Dedifferentiated amniotic fluid mesenchymal stem cell (primary cell): ENCODE measurements around the gene SHLD2.
"Not testable (repeated sequence)": the region's sequence is repeated elsewhere in the genome, so short reads cannot be mapped to it uniquely, and the experiment has no call there.

ENCODE experiments used
- DNase-seq: peaks from one replicate; pipeline ENCODE4 v3.0.0-alpha.2; 2016; ENCODE audit errors: extremely low spot score

Gene SHLD2

GRCh38 chr10:87085537-87085936, 9.5 kb upstream of the SHLD2 start:
- no peak for DNase-seq

- DNase-seq = no peak
These were observed 5.3 kb upstream of the SHLD2 start for GRCh38 chr10:87089746-87090145.

GRCh38 chr10:87090779-87091178, 4.2 kb upstream of the SHLD2 start:
- DNase-seq = no peak

GRCh38 chr10:87092376-87092860, 2.6 kb upstream of the SHLD2 start:
- peak; percentile 55 for DNase-seq

- peak; percentile 19 for DNase-seq
These were observed 2.0 kb upstream of the SHLD2 start for GRCh38 chr10:87092861-87093631.

- no peak for DNase-seq
These were observed 1.2 kb upstream of the SHLD2 start for GRCh38 chr10:87093632-87094372.

GRCh38 chr10:87095236-87095945, 385 bp downstream of the SHLD2 start:
- DNase-seq = peak; percentile 86

GRCh38 chr10:87101996-87102395, 7.0 kb downstream of the SHLD2 start:
- DNase-seq = no peak

- DNase-seq = not testable (repeated sequence)
These were observed 9.7 kb downstream of the SHLD2 start for GRCh38 chr10:87104727-87105126.

- no peak for DNase-seq
These were observed 10.6 kb downstream of the SHLD2 start for GRCh38 chr10:87105446-87106124.

GRCh38 chr10:87118122-87118521, 23.1 kb downstream of the SHLD2 start:
- DNase-seq = not testable (repeated sequence)

GRCh38 chr10:87119029-87119428, 24.0 kb downstream of the SHLD2 start:
- DNase-seq = not testable (repeated sequence)

- DNase-seq = not testable (repeated sequence)
These were observed 28.3 kb downstream of the SHLD2 start for GRCh38 chr10:87123351-87123750.

GRCh38 chr10:87127048-87127447, 32.0 kb downstream of the SHLD2 start:
- not testable (repeated sequence) for DNase-seq

- DNase-seq = not testable (repeated sequence)
These were observed 32.7 kb downstream of the SHLD2 start for GRCh38 chr10:87127607-87128156.

- not testable (repeated sequence) for DNase-seq
These were observed 37.2 kb downstream of the SHLD2 start for GRCh38 chr10:87132176-87132575.

- not testable (repeated sequence) for DNase-seq
These were observed 38.9 kb downstream of the SHLD2 start for GRCh38 chr10:87133936-87134335.

GRCh38 chr10:87134440-87134839, 39.4 kb downstream of the SHLD2 start:
- not testable (repeated sequence) for DNase-seq

- not testable (repeated sequence) for DNase-seq
These were observed 42.5 kb downstream of the SHLD2 start for GRCh38 chr10:87137478-87137877.

- not testable (repeated sequence) for DNase-seq
These were observed 47.5 kb downstream of the SHLD2 start for GRCh38 chr10:87142230-87143108.
